GM12801 (cell line): ENCODE results near the gene MELTF.

ENCODE experiments used
- TF ChIP-seq, protein P1 (sequence below): IDR thresholded peaks from one replicate; pipeline ENCODE4 v1.5.1; 2011; ENCODE audit warnings: control low read depth; ENCODE audit not compliant: insufficient read length; ENCODE audit errors: extremely low read depth

MELTF gene

DNA sequence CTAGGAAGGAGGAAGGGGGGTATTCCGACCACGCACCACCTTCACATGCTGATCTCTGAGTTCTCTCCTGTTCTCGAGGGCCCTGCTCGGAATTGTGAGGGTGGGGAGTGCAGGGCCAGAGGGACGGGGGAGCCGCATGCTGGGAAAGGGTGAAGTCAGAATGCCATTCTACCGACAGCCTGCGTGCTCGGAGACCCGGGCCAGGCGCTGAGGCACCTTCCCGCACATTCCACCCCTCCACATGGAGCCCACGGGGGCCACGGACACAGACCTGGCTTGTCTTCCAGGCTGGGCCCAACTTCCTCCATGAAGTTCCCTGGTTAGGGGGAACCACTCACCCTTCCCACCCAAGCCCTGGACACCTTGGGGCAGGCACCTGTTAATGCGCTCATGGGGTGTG lies 32.3 kb downstream of the MELTF start:
- TF ChIP-seq, protein P1, sequence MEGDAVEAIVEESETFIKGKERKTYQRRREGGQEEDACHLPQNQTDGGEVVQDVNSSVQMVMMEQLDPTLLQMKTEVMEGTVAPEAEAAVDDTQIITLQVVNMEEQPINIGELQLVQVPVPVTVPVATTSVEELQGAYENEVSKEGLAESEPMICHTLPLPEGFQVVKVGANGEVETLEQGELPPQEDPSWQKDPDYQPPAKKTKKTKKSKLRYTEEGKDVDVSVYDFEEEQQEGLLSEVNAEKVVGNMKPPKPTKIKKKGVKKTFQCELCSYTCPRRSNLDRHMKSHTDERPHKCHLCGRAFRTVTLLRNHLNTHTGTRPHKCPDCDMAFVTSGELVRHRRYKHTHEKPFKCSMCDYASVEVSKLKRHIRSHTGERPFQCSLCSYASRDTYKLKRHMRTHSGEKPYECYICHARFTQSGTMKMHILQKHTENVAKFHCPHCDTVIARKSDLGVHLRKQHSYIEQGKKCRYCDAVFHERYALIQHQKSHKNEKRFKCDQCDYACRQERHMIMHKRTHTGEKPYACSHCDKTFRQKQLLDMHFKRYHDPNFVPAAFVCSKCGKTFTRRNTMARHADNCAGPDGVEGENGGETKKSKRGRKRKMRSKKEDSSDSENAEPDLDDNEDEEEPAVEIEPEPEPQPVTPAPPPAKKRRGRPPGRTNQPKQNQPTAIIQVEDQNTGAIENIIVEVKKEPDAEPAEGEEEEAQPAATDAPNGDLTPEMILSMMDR = no peak

DNA sequence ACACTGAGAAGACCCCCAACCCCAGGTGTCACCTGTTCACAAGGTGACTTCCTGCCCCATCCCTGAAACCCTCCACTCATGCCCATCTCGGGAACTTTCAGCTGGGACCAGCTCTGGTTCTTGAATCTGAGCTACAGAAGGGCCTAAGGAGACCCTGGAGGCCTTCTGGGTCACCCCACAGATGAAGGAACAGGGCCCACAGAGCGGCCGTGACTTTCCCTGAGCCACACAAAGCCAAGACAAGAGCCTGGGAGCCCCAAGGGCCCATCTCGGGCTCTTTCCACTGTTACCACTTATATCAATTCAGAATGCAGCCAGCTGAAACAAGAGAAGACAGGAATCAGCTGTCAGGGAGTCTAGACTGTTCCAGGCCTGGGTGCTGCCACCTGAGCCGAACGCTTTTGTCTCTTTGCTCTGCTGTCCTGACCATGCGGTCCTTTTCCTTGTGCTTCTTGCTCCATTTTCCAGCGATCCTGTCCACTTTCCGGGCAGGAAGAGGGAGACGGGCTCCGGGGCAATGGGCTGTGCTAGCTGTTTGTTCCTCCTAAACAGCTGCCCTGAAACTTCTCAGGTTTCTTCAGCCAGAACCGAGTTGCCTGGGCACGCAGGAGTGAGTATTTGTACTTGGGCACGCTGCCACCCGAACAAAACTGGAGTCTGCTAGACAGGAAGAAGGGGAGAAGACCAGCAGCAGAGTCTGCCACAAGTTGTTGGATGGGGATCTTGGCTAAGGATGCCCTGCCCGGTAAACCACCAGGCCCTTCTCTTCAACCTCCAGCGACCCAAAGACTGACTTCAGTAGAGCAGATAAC lies 33.0 kb downstream of the MELTF start:
- TF ChIP-seq, protein P1 = no peak

DNA sequence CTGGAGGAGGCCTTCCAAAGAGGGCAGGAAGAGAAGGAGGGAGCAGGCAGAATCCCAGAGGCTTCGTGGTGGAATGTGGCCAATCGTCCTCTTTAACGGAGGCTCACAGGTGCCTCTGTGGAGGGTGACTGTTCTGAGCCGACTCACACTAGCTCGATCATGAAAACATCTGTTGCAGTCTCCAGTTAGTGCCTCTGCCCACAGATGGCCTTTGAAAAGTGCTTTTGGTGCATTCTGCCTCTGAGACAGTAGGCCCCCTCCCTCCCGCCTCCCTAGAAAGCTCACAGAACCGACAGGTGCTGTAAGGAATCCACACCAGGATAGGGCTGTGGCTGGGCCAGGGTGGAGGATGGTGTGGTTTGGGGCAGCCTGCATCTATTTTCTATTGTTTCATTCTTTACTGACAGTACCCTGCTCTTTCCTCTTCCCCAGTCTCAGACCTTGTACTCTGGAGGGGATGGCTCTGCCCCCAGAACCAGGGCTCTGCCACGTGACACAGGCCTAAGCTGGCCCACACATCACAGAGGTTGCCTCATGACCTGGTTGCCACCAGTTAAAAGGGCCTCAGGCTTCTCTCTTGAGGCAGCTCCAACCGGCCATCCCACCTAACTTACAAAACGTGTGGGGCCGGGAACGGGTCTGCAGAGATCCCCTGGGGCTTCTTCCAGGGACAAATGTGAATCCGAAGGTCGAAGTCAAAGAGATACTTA lies 33.8 kb downstream of the MELTF start:
- TF ChIP-seq, protein P1 = no peak

DNA sequence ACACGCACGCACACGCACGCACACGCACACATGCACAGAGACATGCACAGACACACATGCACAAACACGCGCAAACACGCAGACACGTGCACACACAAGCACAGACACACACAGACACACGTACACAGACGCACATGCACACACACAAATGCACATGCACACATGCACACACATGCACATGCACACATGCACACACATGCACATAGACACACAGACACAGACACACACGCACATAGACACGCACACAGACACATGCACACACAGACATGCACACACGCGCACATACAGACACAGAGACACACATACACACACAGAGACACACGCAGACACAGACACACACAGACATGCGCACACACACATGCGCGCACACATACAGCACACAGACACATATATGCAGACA lies 34.6 kb downstream of the MELTF start:
- TF ChIP-seq, protein P1 = no peak

DNA sequence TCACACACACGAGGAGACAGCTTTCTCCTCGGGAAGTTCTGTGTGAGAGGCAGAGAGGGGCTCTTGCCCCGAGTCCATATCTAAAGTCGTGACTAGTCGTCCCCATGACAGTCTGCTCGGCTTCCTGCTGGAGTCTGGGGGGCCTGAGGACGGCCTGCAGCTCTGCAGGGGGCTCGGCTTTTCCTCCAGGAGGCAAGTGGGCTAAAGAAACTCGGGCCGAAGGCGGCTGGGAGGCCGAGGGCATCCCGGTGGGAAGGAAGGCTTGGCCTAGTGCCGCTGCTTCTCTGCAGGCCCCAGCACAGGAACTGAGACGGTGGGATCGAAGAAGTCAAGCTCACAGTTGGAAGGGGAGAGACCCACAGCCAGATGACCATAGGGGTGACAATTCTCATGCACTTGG lies 35.6 kb downstream of the MELTF start:
- TF ChIP-seq, protein P1 = no peak

DNA sequence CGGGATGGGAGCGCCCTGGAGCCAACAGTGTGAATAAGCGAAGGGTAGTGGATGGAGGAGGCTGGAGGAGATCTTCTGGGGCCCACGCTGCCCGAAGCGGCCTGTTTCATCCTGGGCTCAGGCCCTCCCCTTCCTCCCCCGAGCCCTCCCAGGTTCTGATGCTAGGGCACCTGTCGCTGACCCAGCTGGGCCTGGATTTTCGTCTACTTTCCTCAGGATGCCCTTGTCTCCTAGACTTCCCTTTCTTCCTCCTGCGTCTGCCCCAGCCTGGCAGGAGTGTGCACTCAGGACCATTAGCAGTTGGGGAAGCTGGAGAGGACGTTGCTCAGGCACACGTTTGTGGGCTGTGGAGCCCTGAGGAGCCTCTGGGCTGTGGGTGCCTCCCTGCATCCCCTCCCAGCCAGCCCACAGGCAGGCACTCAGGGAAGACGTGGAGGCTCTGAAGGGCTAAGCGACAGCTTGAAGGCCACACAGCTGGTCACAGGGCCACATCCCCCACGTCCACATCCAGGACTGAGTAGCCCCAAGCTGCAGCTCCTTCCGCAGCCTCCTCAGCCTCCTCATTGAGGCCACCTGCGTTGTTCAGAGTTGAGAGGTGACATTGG lies 37.1 kb downstream of the MELTF start:
- TF ChIP-seq, protein P1 = no peak
